Uterus (tissue), 2 donors: ENCODE results near the gene THRB.

Experiments used
- POLR2A ChIP-seq, 2 donors: fragments of 450-650 bp; IDR thresholded peaks; one replicate each; pipeline ENCODE4 v1.6.1; 2016; ENCODE audit warnings: antibody characterized with exemption in 2 of 2, mild to moderate bottlenecking in 1 of 2, moderate library complexity in 1 of 2
- TF ChIP-seq, protein P1 (sequence below), 4 experiments: fragments of 200-600 bp in 2 of 4; fragments of 450-650 bp in 2 of 4; sonication (generic) in 2 of 4; IDR thresholded peaks; one replicate each; pipeline ENCODE4 v1.5.1; 2016 to 2019; ENCODE audit warnings: antibody characterized with exemption in 4 of 4, mild to moderate bottlenecking in 2 of 4, moderate library complexity in 1 of 4

DNA sequence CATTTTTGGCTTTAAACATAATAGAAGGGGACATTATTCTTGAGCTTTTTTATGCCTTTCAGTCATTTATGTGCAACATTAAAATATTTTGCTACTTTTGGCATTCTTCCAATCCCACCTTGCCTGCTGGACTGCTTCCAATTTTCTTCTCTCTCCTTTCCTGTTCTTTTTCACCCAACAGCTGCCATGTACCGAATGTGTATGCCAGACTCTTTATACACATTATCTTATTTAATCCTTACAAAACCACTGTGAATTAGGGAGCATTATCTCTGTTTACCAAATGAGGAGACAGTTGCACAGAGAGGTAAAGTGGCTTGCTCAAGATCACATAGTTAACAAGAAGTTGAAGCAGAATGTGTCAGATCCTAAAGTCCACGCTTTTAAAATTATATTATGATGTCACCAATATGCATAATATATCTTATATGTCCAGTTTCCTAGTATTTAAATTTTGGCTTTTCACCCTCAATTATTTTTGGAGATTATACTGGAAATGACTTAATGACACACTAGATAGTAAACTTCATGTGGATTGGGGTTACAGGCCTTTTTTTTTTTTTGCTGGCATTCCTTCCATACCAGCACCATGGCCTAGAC, 231.5 kb downstream of the THRB start:
- TF ChIP-seq, protein P1, sequence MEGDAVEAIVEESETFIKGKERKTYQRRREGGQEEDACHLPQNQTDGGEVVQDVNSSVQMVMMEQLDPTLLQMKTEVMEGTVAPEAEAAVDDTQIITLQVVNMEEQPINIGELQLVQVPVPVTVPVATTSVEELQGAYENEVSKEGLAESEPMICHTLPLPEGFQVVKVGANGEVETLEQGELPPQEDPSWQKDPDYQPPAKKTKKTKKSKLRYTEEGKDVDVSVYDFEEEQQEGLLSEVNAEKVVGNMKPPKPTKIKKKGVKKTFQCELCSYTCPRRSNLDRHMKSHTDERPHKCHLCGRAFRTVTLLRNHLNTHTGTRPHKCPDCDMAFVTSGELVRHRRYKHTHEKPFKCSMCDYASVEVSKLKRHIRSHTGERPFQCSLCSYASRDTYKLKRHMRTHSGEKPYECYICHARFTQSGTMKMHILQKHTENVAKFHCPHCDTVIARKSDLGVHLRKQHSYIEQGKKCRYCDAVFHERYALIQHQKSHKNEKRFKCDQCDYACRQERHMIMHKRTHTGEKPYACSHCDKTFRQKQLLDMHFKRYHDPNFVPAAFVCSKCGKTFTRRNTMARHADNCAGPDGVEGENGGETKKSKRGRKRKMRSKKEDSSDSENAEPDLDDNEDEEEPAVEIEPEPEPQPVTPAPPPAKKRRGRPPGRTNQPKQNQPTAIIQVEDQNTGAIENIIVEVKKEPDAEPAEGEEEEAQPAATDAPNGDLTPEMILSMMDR (IDR thresholded peaks at IDR 0.05), result no peak
- no peak for TF ChIP-seq POLR2A (IDR thresholded peaks at IDR 0.05)
